ENCODE results near the gene RPTOR.
A peak's percentile ranks its signal among the peaks of the same experiment; 100 is the strongest.
"Not testable (repeated sequence)": the region's sequence is repeated elsewhere in the genome, so short reads cannot be mapped to it uniquely, and the experiment has no call there.

Gene RPTOR

DNA sequence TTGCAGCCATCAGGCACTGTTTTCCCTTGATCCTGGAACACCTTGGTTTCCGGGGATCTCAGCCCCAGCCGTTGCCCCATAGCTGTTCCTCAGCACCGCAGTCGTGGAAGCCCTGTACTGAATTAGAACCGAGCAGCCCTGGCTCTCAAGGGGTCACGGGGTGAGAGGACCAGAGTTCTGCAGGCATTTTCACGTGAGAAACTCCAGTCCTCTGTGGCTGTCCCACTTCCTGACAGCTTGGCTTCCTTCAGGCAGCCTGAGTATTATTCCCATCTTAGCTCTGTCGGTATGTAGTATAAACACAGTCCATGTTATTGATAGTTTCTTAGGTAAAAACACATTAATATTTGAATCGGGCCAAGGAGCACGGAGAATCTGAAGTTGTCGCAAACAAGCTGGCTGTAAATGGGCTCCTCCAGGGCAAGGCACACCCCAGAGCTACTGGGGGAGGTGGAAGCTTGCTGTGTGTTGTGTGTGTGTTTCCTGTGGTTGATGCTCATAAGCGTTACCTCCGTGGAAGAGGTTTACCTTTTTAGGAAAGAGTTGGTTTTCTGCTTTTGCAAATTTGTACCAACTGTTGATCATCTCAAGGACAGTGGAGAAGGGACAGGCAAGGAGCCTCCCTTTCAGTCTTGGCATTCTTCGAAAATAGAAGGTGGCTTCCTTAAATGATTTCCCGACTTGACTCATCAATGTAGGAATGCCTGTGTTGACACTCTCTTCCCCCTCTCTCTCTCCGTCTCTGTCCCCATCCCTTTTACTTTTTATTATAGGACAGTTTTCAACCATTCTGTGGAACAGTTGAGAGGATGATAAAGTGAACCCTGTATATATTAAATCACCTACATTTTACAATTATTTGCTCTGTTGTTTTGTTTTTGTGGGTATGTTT, 238.1 kb downstream of the RPTOR start:
- no peak for DNase-seq (ENCODE audit: low read depth)

DNA sequence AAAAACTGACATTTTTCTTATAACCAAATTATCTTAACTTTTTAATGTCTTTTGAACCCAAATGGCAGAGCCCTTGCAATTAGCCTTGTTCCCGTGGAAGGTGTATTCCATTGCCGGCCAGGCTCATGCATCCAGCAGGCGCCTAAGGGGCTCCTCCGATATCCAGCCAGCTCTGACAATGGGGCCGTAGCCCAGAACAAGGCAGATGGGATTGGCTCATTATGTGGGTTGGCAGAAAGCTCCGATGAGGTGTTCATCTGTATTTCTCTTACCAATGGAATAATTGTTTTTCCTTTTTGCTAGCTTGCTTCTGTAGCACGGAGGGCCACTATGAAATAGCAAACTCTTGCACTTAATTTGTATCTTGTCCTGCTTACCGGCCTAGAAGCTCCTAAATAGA, 238.8 kb downstream of the RPTOR start:
- DNase-seq (ENCODE audit: low read depth): no peak

DNA sequence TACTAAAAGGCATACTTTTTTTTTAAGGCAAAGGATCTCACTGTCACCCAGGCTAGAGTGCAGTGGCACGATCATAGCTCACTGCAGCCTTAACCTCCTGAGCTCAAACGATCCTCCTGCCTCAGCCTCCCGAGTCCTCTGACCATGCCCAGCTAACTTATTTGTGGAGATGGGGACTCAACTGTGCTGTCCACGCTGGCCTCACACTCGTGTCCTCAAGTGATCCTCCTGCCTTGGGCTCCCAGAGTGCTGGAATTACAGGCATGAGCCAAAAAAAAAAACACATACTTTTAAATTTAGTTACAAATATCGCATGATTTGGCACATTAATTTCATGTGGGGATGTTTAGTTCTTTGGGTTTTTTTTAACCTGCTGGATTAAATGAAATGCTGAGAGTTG, 239.3 kb downstream of the RPTOR start:
- no peak for DNase-seq (ENCODE audit: low read depth)

DNA sequence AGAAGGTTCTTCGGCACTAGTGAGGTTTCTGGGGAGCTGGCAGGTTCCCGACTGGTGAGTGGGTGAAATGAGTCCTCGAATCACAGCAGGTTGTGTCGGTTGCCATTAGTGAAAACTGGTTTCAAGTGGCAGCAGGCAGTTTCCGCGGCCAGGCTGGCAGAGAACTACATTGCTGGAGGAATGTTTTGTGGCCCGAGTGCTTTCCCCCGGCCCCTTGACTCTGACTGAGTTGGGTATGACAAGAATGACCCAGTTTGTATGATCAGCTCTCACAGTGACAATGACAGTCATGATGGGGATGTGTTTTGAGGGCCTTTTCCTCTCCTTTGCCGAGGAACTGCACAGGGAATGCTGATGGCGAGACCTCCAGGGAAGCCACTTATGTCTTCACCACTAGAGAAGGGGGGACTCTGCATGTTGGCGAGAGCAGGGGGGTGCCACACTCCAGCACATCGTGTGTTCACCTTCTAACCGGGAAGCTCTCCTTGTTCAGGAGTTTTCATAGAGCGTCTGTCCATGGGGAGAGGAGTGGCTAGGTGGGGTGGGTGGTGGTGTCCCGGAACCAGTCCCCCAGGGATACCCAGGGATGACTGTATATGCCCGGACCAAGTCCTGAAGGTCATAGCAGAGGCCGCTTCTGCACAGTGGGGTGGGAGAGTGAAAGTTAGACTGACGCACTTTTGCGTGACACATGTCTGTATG, 241.0 kb downstream of the RPTOR start:
- DNase-seq (ENCODE audit: low read depth): no peak

DNA sequence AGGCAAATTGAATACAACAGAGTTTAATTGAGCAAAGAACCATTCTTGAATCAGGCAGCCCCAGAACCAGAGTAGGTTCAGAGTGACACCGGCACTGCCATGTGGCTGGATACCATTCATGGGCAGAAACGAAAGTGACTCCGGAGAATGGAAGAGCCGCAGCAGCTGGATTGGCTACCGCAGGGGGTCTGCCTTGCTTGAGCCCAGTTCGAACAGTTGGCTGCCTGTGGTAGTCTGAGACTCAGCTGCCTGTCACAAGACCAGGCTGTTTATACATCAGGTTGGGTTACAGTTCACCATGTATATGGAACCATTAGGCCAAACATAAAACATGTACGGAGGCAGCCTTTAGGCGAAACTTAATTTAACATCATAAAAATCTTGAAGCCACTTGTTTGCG, 241.8 kb downstream of the RPTOR start:
- DNase-seq (ENCODE audit: low read depth): no peak

DNA sequence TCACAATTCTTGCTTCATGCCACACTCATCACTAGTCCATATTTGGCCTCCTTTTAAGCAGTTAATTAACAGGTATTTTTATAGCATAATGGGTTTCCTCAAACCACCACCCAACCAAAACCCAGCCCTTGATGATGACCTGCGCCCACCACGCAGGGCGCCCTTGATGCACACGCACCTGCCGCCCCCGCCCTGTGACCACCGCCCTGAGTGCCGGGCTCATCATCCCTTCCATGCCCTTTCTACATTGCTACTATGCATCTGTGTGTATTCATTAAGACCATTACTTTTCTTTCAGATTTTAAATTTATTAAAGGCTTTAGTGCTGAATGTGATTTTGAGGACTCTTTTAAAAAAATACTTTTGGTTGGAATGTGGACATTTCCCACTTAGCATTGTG, 242.2 kb downstream of the RPTOR start:
- DNase-seq (ENCODE audit: low read depth): no peak

DNA sequence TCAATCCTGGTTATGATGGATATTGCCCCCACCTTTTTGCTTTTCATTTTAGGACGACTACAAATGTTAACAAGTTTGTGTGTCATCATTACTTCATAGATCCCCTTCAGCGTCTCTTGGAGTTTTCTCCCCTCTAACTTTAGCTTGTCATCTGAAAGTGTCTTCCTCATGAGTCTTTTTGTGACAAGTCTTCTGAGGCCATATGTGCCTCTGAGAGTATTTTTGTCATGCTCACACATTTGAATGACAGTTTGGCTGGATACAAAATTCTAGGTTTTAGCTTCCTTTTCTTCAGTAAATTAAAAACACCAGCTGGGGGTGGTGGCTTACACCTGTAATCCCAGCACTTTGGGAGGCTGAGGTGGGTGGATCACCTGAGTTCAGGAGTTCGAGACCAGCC, 243.2 kb downstream of the RPTOR start:
- DNase-seq (ENCODE audit: low read depth): no peak

DNA sequence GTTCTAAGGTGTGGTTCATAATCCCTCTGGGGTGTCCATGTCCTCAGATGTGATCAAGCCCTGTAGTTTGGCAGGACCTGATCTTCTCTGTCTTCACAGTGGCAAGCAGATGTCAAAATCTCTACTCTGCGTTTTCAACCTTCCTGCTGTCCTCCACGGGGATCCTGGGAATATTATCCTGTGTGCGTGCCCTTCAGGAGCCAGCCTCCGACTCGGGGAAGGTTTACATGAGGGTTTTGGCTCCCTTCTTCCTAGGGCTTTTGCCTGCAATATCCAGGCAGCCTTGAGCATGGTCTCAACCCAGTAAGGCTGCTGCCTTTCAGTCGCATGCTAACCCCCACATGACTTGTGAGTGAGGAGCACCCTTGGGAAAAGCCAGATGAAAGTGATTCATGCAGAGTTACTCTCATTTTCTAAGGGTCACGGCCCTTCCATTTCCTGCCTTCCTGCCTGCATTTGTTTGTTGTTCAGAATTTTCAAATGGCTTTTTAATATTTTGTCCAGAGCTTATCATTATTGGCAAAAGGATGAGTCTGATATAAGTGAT, 244.8 kb downstream of the RPTOR start:
- peak; percentile 97 for DNase-seq (ENCODE audit: low read depth)

DNA sequence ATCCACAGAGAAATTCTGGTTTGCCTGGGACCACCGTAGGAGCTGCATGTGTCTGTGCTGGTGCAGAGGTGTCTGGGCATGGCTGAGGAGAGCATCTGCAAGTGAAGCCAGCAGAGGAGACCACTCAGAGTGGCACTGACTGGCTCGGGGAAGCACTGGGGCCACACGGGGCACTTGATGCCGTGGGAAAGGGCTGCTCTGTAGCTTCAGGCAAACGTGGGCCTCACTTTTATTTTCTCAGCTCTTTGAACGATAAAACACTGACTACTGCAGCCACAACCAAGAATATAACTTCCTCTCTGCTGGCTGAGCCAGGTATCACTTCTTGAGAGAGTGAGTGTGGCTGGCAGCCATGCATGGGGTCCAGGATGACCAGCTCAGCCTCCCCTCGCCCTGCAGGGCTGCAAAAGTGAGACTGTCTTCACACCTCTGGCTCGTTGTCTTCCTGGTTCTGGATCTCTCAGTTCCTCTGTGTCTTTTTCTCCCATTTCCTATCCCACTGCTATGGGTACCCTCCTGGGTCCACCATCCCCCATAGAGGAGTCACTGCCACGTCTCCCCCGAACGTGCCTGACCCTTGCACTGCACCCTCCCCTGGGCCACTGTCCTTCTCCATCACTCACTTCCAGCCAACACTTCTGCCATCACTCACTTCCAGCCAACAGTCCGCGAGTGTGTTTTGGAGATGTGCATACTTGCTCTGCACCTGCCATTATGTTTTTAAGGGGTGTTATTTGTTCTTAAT, 245.6 kb downstream of the RPTOR start:
- no peak for DNase-seq (ENCODE audit: low read depth)

DNA sequence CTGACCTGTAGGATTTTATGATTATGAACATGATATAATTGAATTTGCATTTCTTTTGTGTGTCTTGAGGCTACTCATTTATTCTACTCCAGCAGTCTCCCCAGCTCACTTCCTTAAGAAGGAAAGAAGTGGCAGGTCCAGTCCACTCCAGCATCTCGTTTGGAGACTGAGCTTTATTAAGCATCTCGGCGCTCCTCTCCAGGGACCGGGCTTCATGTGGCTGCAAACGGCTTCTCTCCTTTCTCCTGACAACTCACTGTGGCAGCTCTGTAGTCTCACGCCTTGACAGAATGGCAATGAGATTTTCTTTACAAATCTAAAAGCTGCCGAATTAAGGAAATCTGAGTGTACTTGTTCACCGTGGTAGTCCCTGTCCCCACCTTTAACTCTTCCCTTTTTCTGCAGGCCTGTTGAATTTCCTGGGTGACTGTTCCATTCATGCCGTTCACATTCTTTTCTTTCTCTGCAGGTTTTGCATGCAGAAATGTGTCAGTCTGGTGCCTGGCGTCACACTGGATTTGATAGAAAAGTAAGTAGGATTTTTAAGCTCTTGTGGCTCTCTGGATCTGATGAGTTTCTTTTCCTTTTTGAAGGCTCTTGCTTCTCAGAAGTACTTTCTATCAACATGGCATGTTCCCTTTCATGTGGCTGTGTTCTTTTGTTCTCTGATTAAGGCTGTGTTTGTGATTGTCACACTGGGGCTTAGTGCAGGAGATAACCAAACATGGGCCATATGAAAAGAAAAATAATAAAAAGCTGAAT, 246.5 kb downstream of the RPTOR start:
- no peak for DNase-seq (ENCODE audit: low read depth)

DNA sequence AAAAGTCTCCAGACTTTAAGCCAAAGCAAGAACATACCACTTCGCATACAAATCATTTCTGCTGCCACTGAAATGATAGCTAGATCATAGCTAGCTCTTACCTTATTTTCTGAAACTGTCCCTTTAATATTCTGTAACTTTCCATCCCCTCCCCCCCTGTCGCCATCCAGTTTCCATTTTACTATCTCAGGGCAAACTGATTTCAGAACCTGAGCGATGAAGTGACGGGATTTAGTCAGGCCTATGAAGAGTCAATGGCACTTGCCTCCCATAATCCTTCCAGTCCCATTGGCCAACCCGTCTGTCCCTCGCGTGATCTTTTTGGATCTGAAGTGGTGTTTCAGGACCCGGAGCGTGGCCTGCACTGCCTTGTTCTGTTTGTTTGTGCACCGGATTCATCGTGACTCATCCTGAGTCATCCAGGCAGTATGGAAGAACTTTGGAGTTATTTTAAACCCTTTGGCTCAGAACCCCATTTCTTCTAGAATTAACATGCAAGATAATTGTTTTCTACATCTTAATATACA, 247.2 kb downstream of the RPTOR start:
- DNase-seq (ENCODE audit: low read depth): peak; percentile 97

DNA sequence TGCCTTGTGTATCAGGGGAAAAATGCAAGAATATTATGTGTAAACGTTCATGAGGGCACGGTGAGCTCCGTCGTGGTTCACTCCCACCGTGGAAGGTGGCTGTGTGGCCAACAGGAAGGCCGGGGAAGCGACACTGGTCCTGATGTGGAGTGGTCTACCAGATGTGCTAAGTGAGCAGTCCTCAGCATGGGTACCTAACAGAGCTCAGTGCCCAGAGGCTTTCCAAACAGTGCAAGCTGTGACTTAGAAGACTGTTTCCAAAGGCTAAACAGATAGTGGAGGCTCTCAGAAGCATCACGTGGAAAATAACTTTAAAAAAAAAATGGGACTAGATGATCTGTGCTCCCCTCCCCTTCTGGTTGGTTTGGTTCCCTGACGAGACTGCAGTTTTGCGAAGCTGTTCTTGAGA, 247.7 kb downstream of the RPTOR start:
- DNase-seq (ENCODE audit: low read depth): no peak

DNA sequence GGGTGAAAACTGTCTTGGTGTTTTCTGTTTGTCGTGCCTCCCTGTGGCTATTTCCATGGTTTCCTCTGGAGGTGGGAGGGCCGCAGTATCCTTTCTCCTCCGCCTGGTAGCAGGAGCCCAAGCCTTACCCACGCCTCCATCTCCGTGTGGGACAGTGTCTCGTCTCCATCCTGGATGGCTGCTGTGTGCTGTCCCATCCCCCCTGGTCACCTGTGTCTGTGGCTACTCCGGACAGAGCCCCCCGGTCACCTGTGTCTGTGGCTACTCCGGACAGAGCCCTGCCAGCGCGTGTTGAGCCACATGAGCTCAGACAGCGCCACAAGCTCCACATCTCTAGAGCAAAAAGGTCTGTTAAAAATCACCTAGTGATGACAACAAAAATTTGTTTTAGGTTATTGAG, 248.8 kb downstream of the RPTOR start:
- no peak for DNase-seq (ENCODE audit: low read depth)

DNA sequence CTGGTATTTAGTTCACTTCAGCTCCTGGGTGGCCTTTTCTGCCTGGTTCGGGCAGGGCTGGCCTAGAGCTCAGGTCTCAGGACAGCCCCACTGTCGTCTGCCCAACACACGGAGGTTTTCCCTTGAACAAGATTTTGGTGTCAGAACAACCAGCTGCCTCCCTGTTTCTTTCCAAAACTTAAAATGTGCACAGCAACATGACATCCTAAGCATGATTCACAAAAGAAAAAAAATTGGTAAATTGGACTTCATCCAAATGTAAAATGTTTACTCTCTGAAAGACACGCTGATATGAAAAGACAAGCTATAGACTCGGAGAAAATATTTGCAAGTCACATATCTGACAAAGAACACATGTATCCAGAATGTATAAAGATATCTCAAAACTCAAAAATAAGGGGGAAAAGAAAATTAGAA, 249.2 kb downstream of the RPTOR start:
- DNase-seq (ENCODE audit: low read depth): no peak

DNA sequence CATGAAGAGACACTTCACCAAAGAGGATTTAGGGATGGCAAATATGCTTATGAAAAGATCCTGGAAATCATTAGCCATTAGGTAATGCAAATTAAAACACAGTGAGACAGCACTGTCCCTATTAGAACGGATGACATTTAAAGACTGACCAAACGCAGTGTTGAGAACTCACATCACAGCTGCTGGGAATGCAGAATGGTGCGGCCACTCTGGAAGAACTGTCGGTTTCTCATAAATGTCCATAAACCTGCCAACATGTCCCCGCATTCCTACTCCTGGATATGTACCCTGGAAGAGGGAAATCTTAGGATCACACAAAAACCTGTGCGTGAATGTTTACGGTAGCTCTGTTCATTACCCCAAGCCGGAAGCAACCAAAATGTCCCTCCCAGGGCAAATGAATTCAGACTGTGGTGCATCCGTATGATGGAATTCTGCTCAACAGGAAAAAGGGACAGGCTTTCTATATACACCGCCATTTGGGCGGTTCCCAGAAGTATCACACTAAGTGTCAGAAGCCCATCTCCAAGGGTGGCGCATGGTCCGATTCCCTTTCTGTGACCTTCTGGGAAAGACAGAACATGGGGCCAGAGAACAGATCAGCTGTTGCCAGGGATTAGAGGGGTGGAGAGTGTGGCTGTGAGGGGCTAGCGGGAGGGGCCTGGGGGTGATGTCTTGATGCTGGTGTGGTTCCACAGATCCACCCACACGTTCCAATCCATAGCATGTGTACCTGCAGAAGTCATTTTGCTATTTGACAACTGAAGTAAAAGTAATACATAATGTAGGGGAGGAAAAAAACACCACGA, 249.8 kb downstream of the RPTOR start:
- no peak for DNase-seq (ENCODE audit: low read depth)

DNA sequence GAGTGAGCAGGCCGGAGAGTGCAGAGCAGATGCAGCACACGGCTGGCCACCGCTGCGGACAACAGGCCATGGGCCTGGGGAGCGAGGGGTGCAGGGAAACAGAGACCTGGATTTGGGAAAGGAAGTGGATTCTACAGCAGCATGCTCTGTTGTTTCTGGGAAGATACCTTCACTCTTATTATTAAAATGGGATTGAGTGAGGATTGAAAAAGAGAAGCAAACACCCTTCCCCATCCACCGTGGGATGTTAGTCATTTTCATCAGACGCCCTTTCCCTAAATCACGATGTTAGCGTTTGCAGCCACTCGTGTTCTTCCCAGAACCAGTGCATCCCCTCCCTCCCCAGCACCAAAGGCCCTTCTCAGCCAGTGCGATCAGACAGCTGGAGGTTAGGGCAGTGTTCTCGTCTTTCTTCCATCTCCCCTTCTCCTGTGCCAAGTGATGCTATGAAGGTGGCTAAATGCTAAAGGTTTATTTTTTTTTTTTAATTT, 250.5 kb downstream of the RPTOR start:
- no peak for DNase-seq (ENCODE audit: low read depth)

DNA sequence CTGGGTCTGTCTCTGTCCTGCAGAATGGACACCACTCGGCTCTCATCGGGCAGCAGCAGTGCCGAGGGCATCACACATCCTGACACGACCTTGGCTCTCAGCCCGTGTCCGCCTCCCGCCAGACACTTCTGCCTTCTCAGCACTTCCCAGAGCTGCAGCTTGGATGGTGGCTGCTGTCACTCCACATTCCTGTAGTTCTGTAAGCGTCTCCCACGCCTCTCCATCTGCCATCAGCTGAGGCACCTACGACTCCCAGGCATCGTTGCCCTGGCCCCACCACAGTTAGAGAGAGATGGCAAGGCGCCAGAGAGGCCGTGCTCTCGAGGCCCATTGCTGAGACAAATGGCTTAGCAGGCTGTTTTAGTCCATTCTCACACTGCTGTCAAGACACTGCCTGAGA, 251.1 kb downstream of the RPTOR start:
- no peak for DNase-seq (ENCODE audit: low read depth)

DNA sequence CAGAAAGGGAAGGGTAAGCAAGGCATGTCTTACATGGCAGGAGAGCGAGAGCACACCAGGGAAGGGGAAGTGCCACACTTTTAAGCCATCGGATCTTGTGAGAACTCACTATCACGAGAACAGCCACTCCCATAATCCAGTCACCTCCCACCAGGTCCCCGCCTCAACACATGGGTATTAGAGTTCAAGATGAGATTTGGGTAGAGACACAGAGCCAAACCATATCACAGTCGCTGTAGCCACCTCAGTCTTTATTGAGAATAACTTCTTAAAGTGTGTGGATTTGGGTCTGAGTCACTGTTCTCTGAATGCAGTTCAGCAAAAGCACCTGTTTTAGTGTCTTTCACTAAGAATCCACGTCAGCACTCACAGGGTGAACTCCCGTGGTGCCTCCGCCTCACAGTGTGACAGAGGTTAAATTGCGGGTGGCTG, 251.8 kb downstream of the RPTOR start:
- DNase-seq (ENCODE audit: low read depth): no peak

DNA sequence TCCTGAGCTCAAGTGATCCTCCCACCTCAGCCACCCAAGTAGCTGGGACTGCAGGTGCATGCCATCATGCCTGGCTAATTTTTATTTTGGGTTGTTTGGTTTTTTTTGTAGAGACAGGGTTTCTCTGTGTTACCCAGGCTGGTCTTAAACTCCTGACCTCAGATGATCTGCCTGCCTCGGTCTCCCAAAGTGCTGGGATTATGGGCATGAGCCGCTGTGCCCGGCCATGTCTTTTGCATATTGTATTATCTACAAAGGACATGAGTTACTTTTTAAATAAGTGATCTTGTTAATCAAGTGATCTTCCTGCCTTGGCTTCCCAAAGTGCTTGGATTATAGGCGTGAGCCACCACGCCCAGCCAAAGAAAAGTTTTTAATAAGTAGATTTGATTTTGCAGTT, 252.6 kb downstream of the RPTOR start:
- not testable (repeated sequence) for DNase-seq (ENCODE audit: low read depth)
